H9 (cell line): Measurements from ENCODE around the gene DIAPH3. TPM values are rescaled to one million over a fixed set of nuclear protein-coding genes. Genes with fewer than 3 reads are reported as not detected.

Source experiments
- DNase-seq: peaks from one replicate; pipeline ENCODE4 v3.0.0-alpha.2; 2017
- H2AFZ ChIP-seq: one replicate; pipeline ENCODE4 v1.6.1; 2013; ENCODE audit warnings: mild to moderate bottlenecking, low read length, control low read depth, moderate library complexity
- H2AK5ac ChIP-seq: 2 replicates; pipeline ENCODE4 v1.6.1; 2013; ENCODE audit warnings: low read length, control low read depth, mixed read lengths; ENCODE audit not compliant: insufficient read length
- H2BK120ac ChIP-seq: one replicate; pipeline ENCODE4 v1.6.1; 2013; ENCODE audit warnings: low read depth, mild to moderate bottlenecking, low read length, control low read depth, inconsistent platforms; ENCODE audit not compliant: poor library complexity, severe bottlenecking
- H2BK12ac ChIP-seq: 2 replicates; pipeline ENCODE4 v1.6.1; 2013; ENCODE audit warnings: low read length, control low read depth, mixed read lengths, low read depth; ENCODE audit not compliant: insufficient read length
- H2BK15ac ChIP-seq: 2 replicates; pipeline ENCODE4 v1.6.1; 2013; ENCODE audit warnings: low read depth, low read length, control low read depth
- H2BK20ac ChIP-seq: one replicate; pipeline ENCODE4 v1.6.1; 2013; ENCODE audit warnings: low read depth, mild to moderate bottlenecking, low read length, control low read depth, inconsistent platforms; ENCODE audit not compliant: poor library complexity, severe bottlenecking
- H2BK5ac ChIP-seq: 2 replicates; pipeline ENCODE4 v1.6.1; 2013; ENCODE audit warnings: low read length, control low read depth, mixed read lengths; ENCODE audit not compliant: insufficient read length
- H3K14ac ChIP-seq: 2 replicates; pipeline ENCODE4 v1.6.1; 2013; ENCODE audit warnings: low read length, control low read depth; ENCODE audit not compliant: insufficient read depth
- H3K18ac ChIP-seq: 2 replicates; pipeline ENCODE4 v1.6.1; 2013; ENCODE audit warnings: low read depth, mild to moderate bottlenecking, mixed read lengths, low read length, control low read depth; ENCODE audit not compliant: insufficient read length
- H3K23ac ChIP-seq: 2 replicates; pipeline ENCODE4 v1.6.1; 2013; ENCODE audit warnings: low read length, control low read depth, mixed read lengths, low read depth; ENCODE audit not compliant: insufficient read length
- H3K23me2 ChIP-seq: 2 replicates; pipeline ENCODE4 v1.6.1; 2013; ENCODE audit warnings: low read depth, mild to moderate bottlenecking, mixed read lengths, low read length, control low read depth; ENCODE audit not compliant: insufficient read length, poor library complexity, severe bottlenecking
- H3K27ac ChIP-seq: 2 replicates; pipeline ENCODE4 v1.5.1; 2013; ENCODE audit warnings: low read length, control low read depth, mixed read lengths, low read depth; ENCODE audit not compliant: insufficient read length
- H3K27me3 ChIP-seq: 2 replicates; pipeline ENCODE4 v1.6.1; 2013; ENCODE audit warnings: low read length, control low read depth, inconsistent platforms; ENCODE audit not compliant: insufficient read depth
- H3K4ac ChIP-seq: 2 replicates; pipeline ENCODE4 v1.6.1; 2013; ENCODE audit warnings: low read depth, mild to moderate bottlenecking, control low read depth, inconsistent platforms, low read length, moderate library complexity
- H3K4me1 ChIP-seq: 2 replicates; pipeline ENCODE4 v1.6.1; 2013; ENCODE audit warnings: low read length, control low read depth, inconsistent platforms; ENCODE audit not compliant: insufficient read depth
- H3K4me2 ChIP-seq: 2 replicates; pipeline ENCODE4 v1.6.1; 2013; ENCODE audit warnings: low read length, control low read depth, mixed read lengths; ENCODE audit not compliant: insufficient read length, insufficient read depth
- H3K56ac ChIP-seq: 2 replicates; pipeline ENCODE4 v1.6.1; 2013; ENCODE audit warnings: low read depth, mild to moderate bottlenecking, mixed read lengths, low read length, control low read depth; ENCODE audit not compliant: insufficient read length
- H3K79me1 ChIP-seq: 2 replicates; pipeline ENCODE4 v1.6.1; 2013; ENCODE audit warnings: low read depth, mild to moderate bottlenecking, moderate library complexity, low read length, control low read depth, inconsistent platforms; ENCODE audit not compliant: insufficient read depth, poor library complexity, severe bottlenecking
- H3K79me2 ChIP-seq: 2 replicates; pipeline ENCODE4 v1.6.1; 2013; ENCODE audit warnings: low read length, control low read depth, inconsistent platforms; ENCODE audit not compliant: insufficient read depth
- H3K9ac ChIP-seq: 2 replicates; pipeline ENCODE4 v1.6.1; 2013; ENCODE audit warnings: low read length, control low read depth, mixed read lengths; ENCODE audit not compliant: insufficient read length; ENCODE audit errors: extremely low read depth
- H3K9me3 ChIP-seq: one replicate; pipeline ENCODE4 v1.6.1; 2013; ENCODE audit warnings: low read depth, low read length, inconsistent platforms; ENCODE audit not compliant: control insufficient read depth
- H3T11ph ChIP-seq: one replicate; pipeline ENCODE4 v1.6.1; 2013; ENCODE audit warnings: mild to moderate bottlenecking, low read length, control low read depth, inconsistent platforms
- H4K20me1 ChIP-seq: one replicate; pipeline ENCODE4 v1.6.1; 2013; ENCODE audit not compliant: control insufficient read depth, insufficient read length, insufficient read depth
- H4K5ac ChIP-seq: 2 replicates; pipeline ENCODE4 v1.6.1; 2013; ENCODE audit warnings: low read depth, mild to moderate bottlenecking, mixed read lengths, low read length, control low read depth; ENCODE audit not compliant: insufficient read length
- H4K8ac ChIP-seq: replicated peaks from 2 replicates; pipeline ENCODE4 v1.6.1; 2013; ENCODE audit warnings: low read length, control low read depth, mixed read lengths, low read depth; ENCODE audit not compliant: insufficient read length
- H4K91ac ChIP-seq: 2 replicates; pipeline ENCODE4 v1.6.1; 2013; ENCODE audit warnings: low read depth, mild to moderate bottlenecking, moderate library complexity, mixed read lengths, low read length, control low read depth; ENCODE audit not compliant: insufficient read length
- H3K27ac Mint-ChIP-seq, 3 experiments: 2 replicates in 2 of 3; 3 replicates in 1 of 3; pipeline ENCODE4 v1.8.0; 2020 to 2021; ENCODE audit warnings: mixed read lengths in 3 of 3, mild to moderate bottlenecking in 1 of 3, moderate library complexity in 1 of 3
- H3K27me3 Mint-ChIP-seq: 2 replicates; pipeline ENCODE4 v1.8.0; 2021; ENCODE audit warnings: low read depth, mild to moderate bottlenecking, moderate library complexity, mixed read lengths
- H3K36me3 Mint-ChIP-seq, 3 experiments: 2 replicates in 2 of 3; 3 replicates in 1 of 3; pipeline ENCODE4 v1.8.0; 2020 to 2021; ENCODE audit warnings: low read depth in 3 of 3, mixed read lengths in 3 of 3; ENCODE audit not compliant: insufficient read depth in 1 of 3
- H3K4me1 Mint-ChIP-seq, 2 experiments: 2 replicates each; pipeline ENCODE4 v1.8.0; 2020; ENCODE audit warnings: mixed read lengths in 2 of 2
- H3K4me3 Mint-ChIP-seq, 2 experiments: 2 replicates in 1 of 2; 3 replicates in 1 of 2; pipeline ENCODE4 v1.8.0; 2020 to 2021; ENCODE audit warnings: mild to moderate bottlenecking in 2 of 2, mixed read lengths in 2 of 2, moderate library complexity in 1 of 2
- H3K9me3 Mint-ChIP-seq, 2 experiments: 2 replicates in 1 of 2; 3 replicates in 1 of 2; pipeline ENCODE4 v1.8.0; 2020; ENCODE audit warnings: mild to moderate bottlenecking in 2 of 2, mixed read lengths in 2 of 2, moderate library complexity in 1 of 2
- CTCF ChIP-seq: fragments of 200-600 bp; sonication (generic); conservative IDR thresholded peaks from 3 replicates; pipeline ENCODE4 v1.8.0; 2021; ENCODE audit warnings: antibody characterized with exemption, mild to moderate bottlenecking
- WGBS: extraction: QIAGEN DNeasy Blood & Tissue Kit; methylation state at CpG from one replicate; pipeline ENCODE4 v1.1.7; 2013; ENCODE audit warnings: missing lambda C conversion rate, low lambda C conversion rate, mixed read lengths; ENCODE audit not compliant: insufficient read length; ENCODE audit errors: extremely low coverage; 5-methylcytosine and 5-hydroxymethylcytosine counted together
- total RNA-seq: library from RNA; stranded (reverse); gene quantifications from 2 replicates; pipeline ENCODE4 v1.2.1, GENCODE V29; 2021

Gene DIAPH3
- total RNA-seq, 1 experiment from 2014 or later = 23.1 TPM

GRCh38 chr13:59641261-59641660 is 522.5 kb downstream of the DIAPH3 start:
- Histone ChIP-seq H3K27me3 (no peaks in the 10 kb centered on the region), H3K23me2 (no peaks in the 10 kb centered on the region), H4K91ac (no peak overlapping the region), H3K79me2 (no peaks in the 10 kb centered on the region), H3K9me3 (no peaks in the 10 kb centered on the region), H3K18ac (no peak overlapping the region), H2BK120ac (no peak overlapping the region), H4K8ac (no peak overlapping the region), H3K4me2 (no peak overlapping the region), H3K27ac (no peak overlapping the region), H3K4ac (no peak overlapping the region), H4K20me1 (no peaks in the 10 kb centered on the region), H2AFZ (no peak overlapping the region), H2BK12ac (no peak overlapping the region), H3K14ac (no peak overlapping the region), H3K9ac (no peak overlapping the region), H3T11ph (no peak overlapping the region), H2BK15ac (no peak overlapping the region), H3K23ac (no peak overlapping the region), H4K5ac (no peak overlapping the region), H2BK20ac (no peak overlapping the region), H2AK5ac (no peak overlapping the region), H3K56ac (no peak overlapping the region), H3K4me1 (peaks cover 8% of the 10 kb centered on the region; the same call in 1 of the 2 replicates), H2BK5ac (no peak overlapping the region), H3K79me1 (no peaks in the 10 kb centered on the region)
- TF ChIP-seq CTCF = peak; percentile 67
- WGBS = no CpG with 5 or more reads among the region's 3 CpGs
- peak; percentile 78 for DNase-seq
- Mint-ChIP-seq H3K27me3 (no peaks in the 10 kb centered on the region; the same call in 1 of the 2 replicates), H3K4me3 (no peak overlapping the region), H3K9me3 (peaks cover 3 to 5% of the 10 kb centered on the region in 2 experiments; a peak in 3 of 5 replicates), H3K27ac (no peak overlapping the region), H3K36me3 (peaks cover 0 to 7% (median 6%) of the 10 kb centered on the region in 3 experiments; a peak in 2 of 7 replicates), H3K4me1 (peaks cover 13 to 14% of the 10 kb centered on the region in 2 experiments; a peak in 3 of 4 replicates)
